HL-60 (cell line): ENCODE data around the gene WWOX.

ENCODE experiments used
- CTCF ChIP-seq: IDR thresholded peaks from one replicate; pipeline ENCODE4 v1.5.1; 2011; ENCODE audit warnings: low read length, control low read depth, inconsistent platforms; ENCODE audit not compliant: insufficient read depth
- GABPA ChIP-seq: IDR thresholded peaks from 2 replicates; pipeline ENCODE4 v1.6.1; 2012; ENCODE audit warnings: low read depth
- SPI1 ChIP-seq: IDR thresholded peaks from 2 replicates; pipeline ENCODE4 v1.6.1; 2012; ENCODE audit warnings: low read depth, mild to moderate bottlenecking, borderline replicate concordance

- no peak for TF ChIP-seq CTCF
- no peak for TF ChIP-seq SPI1
- TF ChIP-seq GABPA, result no peak
Measured at GRCh38 chr16:79154086-79154485, 1054.6 kb downstream of the WWOX start.
